Measurements from ENCODE around the gene KLHDC2.
"Not testable (repeated sequence)": the region's sequence is repeated elsewhere in the genome, so short reads cannot be mapped to it uniquely, and the experiment has no call there.

Gene KLHDC2

DNA sequence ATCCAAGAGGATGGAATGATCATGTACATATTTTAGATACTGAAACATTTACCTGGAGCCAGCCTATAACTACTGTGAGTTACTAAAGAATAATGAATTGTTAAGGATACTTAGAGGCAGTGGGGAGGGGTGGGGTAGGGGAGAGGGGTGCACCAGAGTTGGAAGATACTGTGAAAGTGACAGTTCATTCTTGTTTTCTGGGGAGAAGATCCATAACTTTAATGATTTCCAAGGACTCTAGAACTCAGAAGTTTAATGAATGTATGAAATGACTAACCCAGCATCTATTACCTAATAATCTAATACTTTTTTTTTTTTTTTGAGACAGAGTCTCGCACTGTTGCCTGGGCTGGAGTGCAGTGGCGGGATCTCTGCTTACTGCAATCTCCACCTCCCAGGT lies 10.5 kb downstream of the KLHDC2 start:
- WGBS (ENCODE audit: insufficient coverage, insufficient read length): no CpG with 5 or more reads among the region's 2 CpGs
- Histone ChIP-seq H3K9me3 (ENCODE audit: control insufficient read depth, insufficient read depth, low read length) (no peaks in the 10 kb centered on the region), H3K27me3 (ENCODE audit: control insufficient read depth, insufficient read depth, low read length) (no peaks in the 10 kb centered on the region), H3K36me3 (ENCODE audit: control insufficient read depth, insufficient read depth, low read length) (peaks cover 5% of the 10 kb centered on the region; the same call in 1 of the 2 replicates), H3K27ac (ENCODE audit: low read length) (no peak overlapping the region), H3K4me1 (ENCODE audit: control insufficient read depth, insufficient read depth, low read length) (no peaks in the 10 kb centered on the region), H3K4me3 (ENCODE audit: low read length) (no peak overlapping the region)
- DNase-seq (ENCODE audit: low read depth, low spot score): no peak

DNA sequence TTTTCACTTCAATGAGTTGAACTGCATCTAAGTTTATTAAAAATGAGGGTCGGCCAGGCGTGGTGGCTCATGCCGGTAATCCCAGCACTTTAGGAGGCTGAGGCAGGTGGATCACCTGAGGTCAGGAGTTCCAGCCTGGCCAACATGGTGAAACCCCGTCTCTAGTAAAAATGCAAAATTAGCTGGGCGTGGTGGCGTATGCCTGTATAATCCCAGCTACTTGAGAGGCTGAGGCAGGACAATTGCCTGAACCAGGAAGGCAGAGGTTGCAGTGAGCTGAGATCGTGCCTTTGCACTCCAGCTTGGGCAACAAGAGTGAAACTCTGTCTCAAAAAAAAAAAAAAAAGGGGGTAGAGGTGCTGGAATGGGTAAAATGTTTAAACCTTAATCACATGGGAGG lies 13.1 kb downstream of the KLHDC2 start:
- no CpG with 5 or more reads among the region's 7 CpGs for WGBS (ENCODE audit: insufficient coverage, insufficient read length)
- H3K36me3 ChIP-seq (ENCODE audit: control insufficient read depth, insufficient read depth, low read length): not testable (repeated sequence)

DNA sequence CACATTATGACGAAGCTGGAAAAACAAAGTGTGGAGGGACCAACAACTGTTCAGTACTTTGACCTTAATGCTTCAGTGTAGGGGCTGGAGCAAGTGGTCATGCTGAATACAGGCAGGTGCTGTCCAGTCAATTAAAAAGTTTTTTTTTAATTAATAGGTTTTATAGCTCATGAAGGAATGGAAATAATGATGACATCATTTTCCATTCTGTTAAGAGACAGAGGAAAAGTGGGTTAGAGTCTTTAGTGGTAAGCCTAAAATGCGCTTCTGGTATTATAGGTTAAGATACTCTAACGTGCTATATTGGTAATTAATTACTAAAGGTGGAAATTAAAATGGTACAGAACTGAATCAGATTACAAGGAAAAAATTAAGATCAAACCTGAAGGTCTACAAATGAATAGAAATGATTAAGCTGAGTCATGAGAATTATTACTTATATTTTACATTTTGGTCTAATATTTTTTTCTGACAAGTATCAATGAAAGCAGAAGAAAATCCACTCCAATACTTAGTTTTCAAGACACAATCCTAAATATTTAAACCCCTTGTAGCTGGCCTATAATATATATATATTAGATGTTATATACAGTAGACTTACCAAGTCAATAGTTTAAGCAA lies 15.6 kb downstream of the KLHDC2 start:
- WGBS (ENCODE audit: insufficient coverage, insufficient read length): no CpG with 5 or more reads among the region's 3 CpGs
- DNase-seq (ENCODE audit: low read depth, low spot score): no peak
- no peaks in the 10 kb centered on the region for H3K4me1 ChIP-seq (ENCODE audit: control insufficient read depth, insufficient read depth, low read length)

More for the DNA sequence above, 13.1 kb downstream of the KLHDC2 start:
- DNase-seq (ENCODE audit: low read depth, low spot score); H3K4me3 ChIP-seq (ENCODE audit: low read length); H3K9me3 ChIP-seq (ENCODE audit: control insufficient read depth, insufficient read depth, low read length); H3K4me1 ChIP-seq (ENCODE audit: control insufficient read depth, insufficient read depth, low read length); H3K27ac ChIP-seq (ENCODE audit: low read length); H3K27me3 ChIP-seq (ENCODE audit: control insufficient read depth, insufficient read depth, low read length): not testable (repeated sequence)

DNA sequence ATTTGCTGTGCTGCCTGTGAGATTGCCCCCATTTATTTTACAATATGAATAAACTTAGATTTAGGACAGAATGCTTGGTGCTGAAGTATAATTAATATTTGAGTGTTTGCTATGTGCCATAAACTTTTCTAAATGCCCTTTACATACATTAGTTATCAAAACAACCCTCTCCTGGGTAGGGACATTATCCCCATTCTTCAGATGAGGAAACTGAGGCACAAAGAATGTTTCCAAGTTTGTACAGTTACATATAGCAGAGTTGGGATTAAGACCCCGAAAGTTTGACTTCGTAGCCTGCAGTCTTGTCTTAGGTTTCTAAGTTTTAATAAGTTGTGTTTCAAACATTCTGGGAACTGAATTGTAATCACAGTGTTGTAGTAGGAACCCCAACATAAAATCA lies 18.4 kb downstream of the KLHDC2 start:
- no peak overlapping the region for H3K27ac ChIP-seq (ENCODE audit: low read length)
- H3K4me1 ChIP-seq (ENCODE audit: control insufficient read depth, insufficient read depth, low read length): no peaks in the 10 kb centered on the region
- H3K4me3 ChIP-seq (ENCODE audit: low read length): no peak overlapping the region
- H3K36me3 ChIP-seq (ENCODE audit: control insufficient read depth, insufficient read depth, low read length): peaks cover 14% of the 10 kb centered on the region; the same call in 1 of the 2 replicates
- DNase-seq (ENCODE audit: low read depth, low spot score): no peak
- no peaks in the 10 kb centered on the region for H3K27me3 ChIP-seq (ENCODE audit: control insufficient read depth, insufficient read depth, low read length)
- WGBS (ENCODE audit: insufficient coverage, insufficient read length): no CpG with 5 or more reads among the region's 2 CpGs
- H3K9me3 ChIP-seq (ENCODE audit: control insufficient read depth, insufficient read depth, low read length): no peaks in the 10 kb centered on the region

More for the DNA sequence above, 15.6 kb downstream of the KLHDC2 start:
- no peaks in the 10 kb centered on the region for H3K27me3 ChIP-seq (ENCODE audit: control insufficient read depth, insufficient read depth, low read length)
- no peak overlapping the region for H3K4me3 ChIP-seq (ENCODE audit: low read length)
- no peaks in the 10 kb centered on the region for H3K9me3 ChIP-seq (ENCODE audit: control insufficient read depth, insufficient read depth, low read length)
- no peak overlapping the region for H3K27ac ChIP-seq (ENCODE audit: low read length)
- H3K36me3 ChIP-seq (ENCODE audit: control insufficient read depth, insufficient read depth, low read length): peaks cover 8% of the 10 kb centered on the region; the same call in 1 of the 2 replicates

DNA sequence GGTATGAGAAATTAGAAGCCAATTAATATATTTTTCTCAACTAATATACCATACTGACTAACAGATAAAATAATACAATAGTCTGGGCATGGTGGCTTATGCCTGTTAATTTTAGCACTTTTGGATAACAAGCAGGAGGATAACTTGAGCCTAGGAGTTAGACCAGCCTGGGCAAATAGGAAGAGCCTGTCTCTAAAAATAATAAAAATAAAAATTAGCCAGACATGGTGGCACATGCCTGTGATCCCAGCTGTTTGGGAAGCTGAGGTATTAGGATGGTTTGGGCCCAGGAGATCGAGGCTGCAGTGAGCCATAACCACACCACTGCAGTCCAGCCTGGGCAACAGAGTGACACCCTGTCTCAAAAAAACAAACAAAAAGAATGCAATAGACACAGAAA lies 24.7 kb downstream of the KLHDC2 start:
- WGBS (ENCODE audit: insufficient coverage, insufficient read length): no CpG with 5 or more reads among the region's 1 CpG
- peaks cover 9% of the 10 kb centered on the region; the same call in 1 of the 2 replicates for H3K36me3 ChIP-seq (ENCODE audit: control insufficient read depth, insufficient read depth, low read length)

DNA sequence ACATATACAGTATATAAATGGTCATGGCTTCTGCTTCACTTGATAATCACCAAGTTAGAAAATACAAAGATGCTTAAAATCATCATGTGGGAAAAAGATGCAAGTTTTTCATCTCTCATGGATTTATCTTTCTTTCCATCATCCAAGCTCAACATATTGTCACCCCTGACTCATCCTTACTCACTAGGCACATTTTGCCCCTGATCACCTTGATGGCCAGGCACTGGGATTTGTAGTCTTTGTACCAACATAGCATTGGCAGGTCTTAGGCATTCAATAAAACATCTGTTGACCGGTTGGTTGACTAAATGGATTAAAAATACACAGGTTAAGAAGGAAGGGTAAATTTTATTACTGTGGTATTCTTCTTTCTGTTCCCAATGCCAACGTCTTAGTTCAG lies 28.1 kb downstream of the KLHDC2 start:
- Histone ChIP-seq H3K36me3 (ENCODE audit: control insufficient read depth, insufficient read depth, low read length) (peaks cover 6% of the 10 kb centered on the region; the same call in 1 of the 2 replicates), H3K27ac (ENCODE audit: low read length) (no peak overlapping the region), H3K9me3 (ENCODE audit: control insufficient read depth, insufficient read depth, low read length) (no peaks in the 10 kb centered on the region), H3K27me3 (ENCODE audit: control insufficient read depth, insufficient read depth, low read length) (no peaks in the 10 kb centered on the region), H3K4me3 (ENCODE audit: low read length) (no peak overlapping the region), H3K4me1 (ENCODE audit: control insufficient read depth, insufficient read depth, low read length) (no peaks in the 10 kb centered on the region)
- no peak for DNase-seq (ENCODE audit: low read depth, low spot score)
- WGBS (ENCODE audit: insufficient coverage, insufficient read length): no CpG with 5 or more reads among the region's 2 CpGs

More for the DNA sequence above, 24.7 kb downstream of the KLHDC2 start:
- no peaks in the 10 kb centered on the region for H3K4me1 ChIP-seq (ENCODE audit: control insufficient read depth, insufficient read depth, low read length)
- H3K27ac ChIP-seq (ENCODE audit: low read length): no peak overlapping the region
- no peaks in the 10 kb centered on the region for H3K27me3 ChIP-seq (ENCODE audit: control insufficient read depth, insufficient read depth, low read length)
- no peak for DNase-seq (ENCODE audit: low read depth, low spot score)
- no peaks in the 10 kb centered on the region for H3K9me3 ChIP-seq (ENCODE audit: control insufficient read depth, insufficient read depth, low read length)
- no peak overlapping the region for H3K4me3 ChIP-seq (ENCODE audit: low read length)

DNA sequence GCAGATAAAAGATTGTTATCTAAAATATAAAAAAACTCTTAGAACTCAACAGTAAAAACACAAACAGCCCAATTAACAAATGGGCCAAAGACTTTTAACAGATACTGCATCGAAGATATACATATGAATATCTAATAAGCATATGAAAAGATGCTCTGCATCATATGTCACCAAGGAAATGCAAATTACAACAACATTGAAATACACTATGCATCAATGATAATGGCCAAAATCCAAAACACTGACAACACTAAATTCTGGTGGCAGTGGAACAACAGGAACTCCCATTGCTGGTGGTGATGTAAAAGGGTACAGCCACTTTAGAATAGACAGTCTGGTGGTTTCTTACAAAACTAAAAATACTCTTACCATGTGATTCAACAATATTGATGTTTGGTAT lies 40.8 kb downstream of the KLHDC2 start:
- whole genome bisulfite sequencing (ENCODE audit: insufficient coverage, insufficient read length): no CpG with 5 or more reads among the region's 1 CpG
- Histone ChIP-seq H3K4me1 (ENCODE audit: control insufficient read depth, insufficient read depth, low read length) (no peaks in the 10 kb centered on the region), H3K27ac (ENCODE audit: low read length) (no peak overlapping the region), H3K4me3 (ENCODE audit: low read length) (no peak overlapping the region), H3K27me3 (ENCODE audit: control insufficient read depth, insufficient read depth, low read length) (no peaks in the 10 kb centered on the region), H3K36me3 (ENCODE audit: control insufficient read depth, insufficient read depth, low read length) (no peaks in the 10 kb centered on the region; the same call in 1 of the 2 replicates), H3K9me3 (ENCODE audit: control insufficient read depth, insufficient read depth, low read length) (no peaks in the 10 kb centered on the region)
- no peak for DNase-seq (ENCODE audit: low read depth, low spot score)

DNA sequence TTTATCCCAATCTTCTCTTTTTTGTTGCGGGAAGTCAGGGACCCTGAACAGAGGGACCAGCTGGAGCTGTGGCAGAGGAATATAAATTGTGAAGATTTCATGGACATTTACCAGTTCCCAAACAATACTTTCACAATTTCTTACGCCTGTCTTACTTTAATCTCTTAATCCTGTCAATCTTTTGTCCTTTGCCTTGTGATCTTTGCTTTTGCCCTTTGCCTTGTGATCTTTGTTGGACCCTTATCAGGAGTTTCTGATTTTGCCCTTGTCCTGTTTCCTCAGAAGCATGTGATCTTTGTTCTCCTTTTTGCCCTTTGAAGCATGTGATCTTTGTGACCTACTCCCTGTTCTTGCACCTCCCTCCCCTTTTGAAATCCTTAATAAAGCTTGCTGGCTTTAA lies 48.2 kb downstream of the KLHDC2 start:
- not testable (repeated sequence) for H3K36me3 ChIP-seq (ENCODE audit: control insufficient read depth, insufficient read depth, low read length); DNase-seq (ENCODE audit: low read depth, low spot score); H3K4me1 ChIP-seq (ENCODE audit: control insufficient read depth, insufficient read depth, low read length); H3K9me3 ChIP-seq (ENCODE audit: control insufficient read depth, insufficient read depth, low read length); H3K27ac ChIP-seq (ENCODE audit: low read length); H3K27me3 ChIP-seq (ENCODE audit: control insufficient read depth, insufficient read depth, low read length); H3K4me3 ChIP-seq (ENCODE audit: low read length)
- WGBS (ENCODE audit: insufficient coverage, insufficient read length): no CpG with 5 or more reads among the region's 2 CpGs

DNA sequence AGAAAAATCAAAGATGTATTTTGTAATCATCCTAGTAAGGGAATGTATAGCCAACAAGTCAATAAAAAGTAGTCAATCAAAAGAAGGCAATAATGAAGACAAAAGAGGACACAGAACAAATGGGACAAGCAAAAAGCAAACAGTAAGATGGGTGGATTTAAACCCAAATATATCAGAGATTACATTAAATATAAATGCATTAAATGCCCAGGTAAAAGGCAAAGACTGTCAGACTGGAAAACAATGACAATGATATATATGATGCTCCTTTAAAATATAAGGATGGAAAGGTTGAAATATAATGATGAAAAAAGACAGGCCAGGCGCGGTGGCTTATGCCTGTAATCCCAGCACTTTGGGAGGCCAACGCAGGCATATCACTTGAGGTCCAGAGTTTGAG lies 48.9 kb downstream of the KLHDC2 start:
- no peaks in the 10 kb centered on the region for H3K4me1 ChIP-seq (ENCODE audit: control insufficient read depth, insufficient read depth, low read length)
- WGBS (ENCODE audit: insufficient coverage, insufficient read length): no CpG with 5 or more reads among the region's 3 CpGs
- no peak overlapping the region for H3K27ac ChIP-seq (ENCODE audit: low read length)
- H3K4me3 ChIP-seq (ENCODE audit: low read length): no peak overlapping the region
- H3K36me3 ChIP-seq (ENCODE audit: control insufficient read depth, insufficient read depth, low read length): no peaks in the 10 kb centered on the region
- DNase-seq (ENCODE audit: low read depth, low spot score): no peak
- H3K9me3 ChIP-seq (ENCODE audit: control insufficient read depth, insufficient read depth, low read length): no peaks in the 10 kb centered on the region
- no peaks in the 10 kb centered on the region for H3K27me3 ChIP-seq (ENCODE audit: control insufficient read depth, insufficient read depth, low read length)

DNA sequence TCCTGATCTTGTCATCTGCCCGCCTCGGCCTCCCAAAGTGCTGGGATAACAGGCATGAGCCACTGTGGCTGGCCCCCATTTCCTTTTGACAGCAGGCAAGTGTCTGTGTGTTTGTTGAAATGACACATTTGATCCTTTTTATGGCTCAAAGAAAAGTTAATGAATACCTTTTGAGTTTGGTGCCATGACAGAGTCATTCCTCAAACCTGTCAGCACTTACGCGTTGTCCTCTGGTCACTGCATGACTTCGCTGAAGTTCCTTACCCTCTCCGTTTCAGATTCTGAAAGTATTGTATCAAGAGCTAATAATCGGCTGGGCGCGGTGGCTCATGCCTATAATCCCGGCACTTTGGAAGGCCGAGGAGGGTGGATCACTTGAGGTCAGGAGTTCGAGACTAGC lies 52.2 kb downstream of the KLHDC2 start:
- H3K4me3 ChIP-seq (ENCODE audit: low read length): no peak overlapping the region
- WGBS (ENCODE audit: insufficient coverage, insufficient read length): no CpG with 5 or more reads among the region's 12 CpGs
- H3K27me3 ChIP-seq (ENCODE audit: control insufficient read depth, insufficient read depth, low read length): no peaks in the 10 kb centered on the region
- no peaks in the 10 kb centered on the region for H3K4me1 ChIP-seq (ENCODE audit: control insufficient read depth, insufficient read depth, low read length)
- H3K36me3 ChIP-seq (ENCODE audit: control insufficient read depth, insufficient read depth, low read length): peaks cover 5% of the 10 kb centered on the region; the same call in 1 of the 2 replicates
- no peaks in the 10 kb centered on the region; the same call in 1 of the 2 replicates for H3K9me3 ChIP-seq (ENCODE audit: control insufficient read depth, insufficient read depth, low read length)
- no peak for DNase-seq (ENCODE audit: low read depth, low spot score)
- no peak overlapping the region for H3K27ac ChIP-seq (ENCODE audit: low read length)

DNA sequence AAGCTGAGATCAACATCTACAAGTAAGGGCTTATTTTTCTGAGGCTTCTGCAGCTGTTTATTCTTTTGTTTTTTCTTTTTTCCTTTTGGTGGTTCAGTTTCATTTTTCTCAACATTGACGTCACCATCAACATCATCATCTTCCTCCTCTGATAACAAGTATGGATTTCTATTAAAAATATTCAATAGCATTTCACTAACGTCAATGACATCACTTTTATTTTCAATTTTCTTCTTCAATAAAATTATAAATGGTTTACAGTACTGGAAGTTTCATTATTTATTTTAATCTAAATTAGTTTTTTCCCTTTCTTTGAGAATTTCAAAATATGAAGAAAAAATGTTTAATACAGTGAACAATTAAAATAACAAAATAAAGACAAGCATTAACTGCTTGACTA lies 60.7 kb downstream of the KLHDC2 start:
- WGBS (ENCODE audit: insufficient coverage, insufficient read length): 100% methylated on average over 1 of the region's 2 CpGs
- H3K4me3 ChIP-seq (ENCODE audit: low read length): no peak overlapping the region
- H3K27ac ChIP-seq (ENCODE audit: low read length): no peak overlapping the region
- no peaks in the 10 kb centered on the region for H3K9me3 ChIP-seq (ENCODE audit: control insufficient read depth, insufficient read depth, low read length)
- no peaks in the 10 kb centered on the region for H3K27me3 ChIP-seq (ENCODE audit: control insufficient read depth, insufficient read depth, low read length)
- peaks cover 5% of the 10 kb centered on the region; the same call in 1 of the 2 replicates for H3K36me3 ChIP-seq (ENCODE audit: control insufficient read depth, insufficient read depth, low read length)
- no peak for DNase-seq (ENCODE audit: low read depth, low spot score)
- H3K4me1 ChIP-seq (ENCODE audit: control insufficient read depth, insufficient read depth, low read length): no peaks in the 10 kb centered on the region

Data from iPS DF 6.9 (cell line).